Activated T-helper 17 cell treated with anti-CD3 and anti-CD28 coated beads, Interleukin-2, amount 50 U/mL, for 72 hours (primary cell): ENCODE results near the gene COL4A2. TPM values are rescaled to one million over a fixed set of nuclear protein-coding genes. Genes with fewer than 3 reads are reported as not detected.

Experiments used
- ATAC-seq: fragments of 150-1000 bp; cut with Tn5 transposase; replicated peaks from 2 replicates; pipeline ENCODE4 v1.10.0; 2021; ENCODE audit warnings: mild to moderate bottlenecking, moderate library complexity
- H3K27ac Mint-ChIP-seq: one replicate; pipeline ENCODE4 v1.8.0; 2022; ENCODE audit warnings: mixed read lengths
- H3K27me3 Mint-ChIP-seq: one replicate; pipeline ENCODE4 v1.8.0; 2022; ENCODE audit warnings: mixed read lengths
- H3K36me3 Mint-ChIP-seq: one replicate; pipeline ENCODE4 v1.8.0; 2022; ENCODE audit warnings: low read depth, mild to moderate bottlenecking, mixed read lengths
- H3K4me1 Mint-ChIP-seq: one replicate; pipeline ENCODE4 v1.8.0; 2022; ENCODE audit warnings: mixed read lengths
- H3K4me3 Mint-ChIP-seq: one replicate; pipeline ENCODE4 v1.8.0; 2022; ENCODE audit warnings: mild to moderate bottlenecking, mixed read lengths
- H3K9me3 Mint-ChIP-seq: one replicate; pipeline ENCODE4 v1.8.0; 2022; ENCODE audit warnings: mixed read lengths
- total RNA-seq, 2 donors: library from RNA; stranded (reverse); gene quantifications; one replicate each; pipeline ENCODE4 v1.2.3, GENCODE V29; 2022

COL4A2 gene
- total RNA-seq, 2 donors from 2014 or later, result 0.56 TPM; not detected in 1

DNA sequence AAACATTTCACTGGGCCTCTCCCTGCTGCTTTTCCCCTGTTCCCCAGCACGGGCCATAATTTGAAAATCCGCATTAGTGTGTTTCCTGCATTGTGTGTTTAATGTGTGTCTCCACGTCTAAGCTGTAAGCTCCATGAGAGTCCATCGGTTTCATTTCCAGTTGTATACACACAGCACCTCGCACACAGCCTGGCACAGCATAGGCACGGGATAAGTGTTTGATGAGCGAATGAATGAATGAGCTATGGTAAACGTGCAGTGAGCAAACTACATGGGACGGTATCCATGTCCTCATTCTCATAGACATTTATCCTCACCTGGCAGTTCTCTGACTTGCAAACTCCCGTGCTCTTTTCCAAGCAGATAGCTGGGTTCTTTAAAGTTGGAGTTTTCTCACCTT lies 148.4 kb downstream of the COL4A2 start:
- peak; percentile 7 for ATAC-seq
- H3K4me3 Mint-ChIP-seq, result no peak overlapping the region

DNA sequence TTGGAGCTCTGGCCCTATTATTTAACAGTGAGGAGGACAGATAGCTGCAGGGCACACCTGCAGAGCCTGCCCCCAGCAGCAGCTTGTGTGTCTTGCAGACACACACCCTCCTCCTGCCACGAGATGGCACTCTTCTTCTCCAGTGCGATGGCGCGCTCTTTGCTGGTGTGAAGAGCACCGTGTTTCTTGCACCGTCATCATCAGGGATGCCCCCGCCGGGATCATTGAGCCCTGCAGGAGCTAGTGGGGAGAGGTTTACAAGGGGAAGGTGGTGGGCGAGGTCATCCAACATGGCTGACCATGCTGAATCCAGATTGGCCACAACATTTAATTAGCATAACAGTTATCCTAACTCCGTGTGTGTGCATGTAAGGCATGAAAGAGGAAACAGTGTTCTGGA lies 148.9 kb downstream of the COL4A2 start:
- Mint-ChIP-seq H3K9me3 (no peaks in the 10 kb centered on the region), H3K27ac (no peak overlapping the region), H3K27me3 (peaks cover 24% of the 10 kb centered on the region), H3K36me3 (no peaks in the 10 kb centered on the region), H3K4me1 (peaks cover 4% of the 10 kb centered on the region), H3K4me3 (peak overlapping the region; percentile 29)
- ATAC-seq, result peak; percentile 96

More for the DNA sequence above, 148.4 kb downstream of the COL4A2 start:
- Mint-ChIP-seq H3K27me3 (peaks cover 24% of the 10 kb centered on the region), H3K9me3 (no peaks in the 10 kb centered on the region), H3K27ac (no peak overlapping the region), H3K36me3 (no peaks in the 10 kb centered on the region), H3K4me1 (peaks cover 4% of the 10 kb centered on the region)

- Mint-ChIP-seq H3K4me3 (no peak overlapping the region), H3K4me1 (peaks cover 4% of the 10 kb centered on the region), H3K9me3 (no peaks in the 10 kb centered on the region), H3K27ac (no peak overlapping the region), H3K36me3 (no peaks in the 10 kb centered on the region), H3K27me3 (peaks cover 24% of the 10 kb centered on the region)
- no peak for ATAC-seq
Measured at GRCh38 chr13:110456550-110456949, 149.5 kb downstream of the COL4A2 start.

- Mint-ChIP-seq H3K27me3 (peaks cover 24% of the 10 kb centered on the region), H3K27ac (no peak overlapping the region), H3K9me3 (no peaks in the 10 kb centered on the region), H3K4me3 (no peak overlapping the region), H3K4me1 (peaks cover 4% of the 10 kb centered on the region), H3K36me3 (no peaks in the 10 kb centered on the region)
- no peak for ATAC-seq
Measured at GRCh38 chr13:110457361-110457760, 150.3 kb downstream of the COL4A2 start.

DNA sequence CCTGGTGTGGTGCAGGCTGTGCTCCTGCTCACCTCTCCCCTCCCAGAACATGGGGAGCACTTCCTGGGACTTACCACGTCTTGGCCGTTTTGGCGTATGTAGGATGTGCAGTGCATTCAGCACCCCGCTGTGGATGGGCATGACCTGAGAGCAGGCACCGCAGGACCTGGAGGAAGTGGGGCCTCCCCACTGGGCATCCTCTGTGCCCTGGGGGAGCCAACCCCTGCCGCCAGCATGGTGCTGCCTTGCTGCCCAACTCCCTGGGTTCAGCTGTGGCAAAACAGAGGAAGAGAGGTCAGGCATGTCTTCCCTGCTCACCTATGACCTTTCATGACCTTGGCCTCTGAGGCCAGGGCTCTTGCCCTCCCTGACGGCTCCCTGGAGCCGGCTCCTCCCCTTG lies 150.9 kb downstream of the COL4A2 start:
- peaks cover 24% of the 10 kb centered on the region for H3K27me3 Mint-ChIP-seq
- no peak overlapping the region for H3K4me3 Mint-ChIP-seq
- no peak for ATAC-seq
- H3K4me1 Mint-ChIP-seq, result peaks cover 4% of the 10 kb centered on the region
- no peaks in the 10 kb centered on the region for H3K9me3 Mint-ChIP-seq
- no peaks in the 10 kb centered on the region for H3K36me3 Mint-ChIP-seq
- H3K27ac Mint-ChIP-seq, result no peak overlapping the region

GRCh38 chr13:110458594-110459365 lies 151.7 kb downstream of the COL4A2 start:
- peaks cover 24% of the 10 kb centered on the region for H3K27me3 Mint-ChIP-seq
- no peak for ATAC-seq
- peaks cover 4% of the 10 kb centered on the region for H3K4me1 Mint-ChIP-seq
- no peaks in the 10 kb centered on the region for H3K36me3 Mint-ChIP-seq
- no peaks in the 10 kb centered on the region for H3K9me3 Mint-ChIP-seq
- no peak overlapping the region for H3K27ac Mint-ChIP-seq
- H3K4me3 Mint-ChIP-seq, result no peak overlapping the region

DNA sequence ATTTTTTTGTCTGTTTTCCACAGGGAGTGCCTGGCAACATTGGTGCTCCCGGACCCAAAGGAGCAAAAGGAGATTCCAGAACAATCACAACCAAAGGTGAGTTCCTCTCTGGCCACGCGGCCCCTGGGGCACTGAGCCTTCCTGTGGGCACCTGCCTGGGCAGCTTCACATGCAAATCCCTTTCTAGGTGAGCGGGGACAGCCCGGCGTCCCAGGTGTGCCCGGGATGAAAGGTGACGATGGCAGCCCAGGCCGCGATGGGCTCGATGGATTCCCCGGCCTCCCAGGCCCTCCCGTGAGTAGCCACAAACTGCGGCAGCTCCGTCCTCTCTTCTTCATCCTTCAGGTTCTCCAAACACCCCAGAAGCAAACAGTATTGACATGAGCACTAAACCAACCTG lies 155.0 kb downstream of the COL4A2 start:
- Mint-ChIP-seq H3K36me3 (no peaks in the 10 kb centered on the region), H3K4me3 (no peak overlapping the region), H3K9me3 (no peaks in the 10 kb centered on the region), H3K4me1 (no peaks in the 10 kb centered on the region), H3K27ac (no peak overlapping the region), H3K27me3 (peaks cover 11% of the 10 kb centered on the region)
- ATAC-seq, result no peak

GRCh38 chr13:110463156-110463555 lies 156.1 kb downstream of the COL4A2 start:
- no peaks in the 10 kb centered on the region for H3K4me1 Mint-ChIP-seq
- H3K36me3 Mint-ChIP-seq, result no peaks in the 10 kb centered on the region
- H3K4me3 Mint-ChIP-seq, result no peak overlapping the region
- H3K27me3 Mint-ChIP-seq, result peaks cover 6% of the 10 kb centered on the region
- no peak overlapping the region for H3K27ac Mint-ChIP-seq
- no peaks in the 10 kb centered on the region for H3K9me3 Mint-ChIP-seq
- ATAC-seq, result no peak

DNA sequence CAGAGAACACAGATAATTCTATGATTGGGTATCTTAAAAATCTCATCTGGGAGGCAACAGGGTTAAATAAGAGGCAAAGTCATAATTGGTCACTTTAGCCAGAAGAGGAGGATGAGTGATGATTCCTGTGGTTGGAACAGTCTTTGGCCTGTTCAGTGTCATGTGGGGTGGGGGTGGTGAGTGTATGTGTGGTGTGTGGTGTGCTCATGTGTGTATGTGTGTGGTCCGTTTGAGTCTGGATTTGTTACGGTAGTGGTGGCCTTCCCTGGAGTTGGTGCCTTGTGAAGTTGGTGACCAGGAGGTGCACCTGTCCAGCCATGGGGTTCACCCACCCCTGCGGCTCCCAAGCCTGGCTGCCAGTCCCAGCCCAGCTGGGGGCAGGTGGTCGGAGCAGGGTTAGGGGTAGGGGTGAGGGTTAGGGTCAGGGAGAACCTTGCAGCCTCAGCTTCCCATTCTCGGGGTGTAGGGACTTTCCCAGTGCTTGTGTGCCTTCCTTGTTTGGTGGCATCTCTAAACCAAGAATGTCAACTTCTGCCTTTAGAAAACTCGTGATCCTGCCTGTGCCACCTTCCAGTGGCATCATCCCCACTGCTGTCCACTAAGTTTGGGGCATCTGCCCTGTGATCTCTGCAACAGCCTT lies 156.9 kb downstream of the COL4A2 start:
- ATAC-seq, result peak; percentile 29
- H3K27me3 Mint-ChIP-seq, result peaks cover 3% of the 10 kb centered on the region
- no peak overlapping the region for H3K4me3 Mint-ChIP-seq
- H3K36me3 Mint-ChIP-seq, result no peaks in the 10 kb centered on the region
- H3K9me3 Mint-ChIP-seq, result no peaks in the 10 kb centered on the region
- no peak overlapping the region for H3K27ac Mint-ChIP-seq
- H3K4me1 Mint-ChIP-seq, result no peaks in the 10 kb centered on the region

DNA sequence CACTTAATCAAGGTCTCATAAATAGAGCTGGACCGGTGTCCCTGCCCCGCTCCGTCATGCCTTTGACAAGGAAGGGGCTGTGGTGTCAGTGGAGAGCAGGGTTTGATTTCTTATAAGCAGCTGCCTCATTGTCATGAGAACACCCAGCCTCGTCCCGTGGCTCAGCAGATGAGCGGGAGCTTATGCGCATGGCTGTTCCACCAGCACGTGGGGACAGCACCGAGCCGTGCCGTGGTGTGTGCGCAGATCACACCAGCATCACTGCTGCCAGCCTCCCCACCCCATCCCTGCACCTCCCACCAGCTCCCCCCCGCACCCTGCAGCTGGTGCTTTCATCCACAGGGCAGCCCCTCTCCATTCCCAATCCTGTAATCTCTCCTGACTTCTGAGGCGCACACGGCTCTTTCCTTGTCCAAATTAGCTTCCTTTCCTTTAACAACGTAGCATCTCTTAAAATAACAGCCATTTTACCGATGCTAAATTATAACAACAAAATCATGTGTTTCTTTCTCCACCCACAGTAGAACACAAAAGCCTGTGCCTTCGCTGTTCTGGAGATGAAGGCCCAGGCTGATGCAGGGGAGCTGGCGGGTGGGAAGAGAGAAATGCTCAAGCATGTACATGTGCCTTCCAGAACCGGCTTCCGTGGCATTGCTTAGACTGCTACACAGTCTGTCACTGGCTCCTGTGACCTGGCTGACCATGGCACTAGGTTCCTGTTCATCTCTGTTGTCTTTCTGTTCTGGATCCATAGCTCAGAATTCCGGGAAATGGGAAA lies 157.7 kb downstream of the COL4A2 start:
- Mint-ChIP-seq H3K27me3 (peaks cover 3% of the 10 kb centered on the region), H3K27ac (no peak overlapping the region), H3K36me3 (no peaks in the 10 kb centered on the region), H3K4me3 (no peak overlapping the region), H3K9me3 (no peaks in the 10 kb centered on the region), H3K4me1 (no peaks in the 10 kb centered on the region)
- no peak for ATAC-seq

DNA sequence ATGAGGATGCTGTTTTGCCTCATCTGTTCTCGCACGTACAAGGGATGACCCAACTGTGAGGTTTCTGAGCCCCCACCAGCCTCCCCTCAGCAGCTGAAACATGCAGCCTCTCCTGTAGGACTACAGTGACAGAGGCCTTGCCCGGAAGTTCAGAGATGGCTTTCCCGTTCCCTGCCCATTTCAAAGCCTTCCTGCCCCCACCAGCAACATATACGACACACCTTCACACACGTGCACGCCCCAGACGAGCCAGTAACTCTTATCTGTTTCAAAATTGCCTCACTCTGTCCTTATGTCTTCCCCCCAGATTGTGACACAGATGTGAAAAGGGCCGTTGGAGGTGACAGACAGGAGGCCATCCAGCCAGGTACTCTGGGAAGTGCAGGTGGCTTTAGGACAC lies 158.6 kb downstream of the COL4A2 start:
- no peaks in the 10 kb centered on the region for H3K36me3 Mint-ChIP-seq
- H3K27ac Mint-ChIP-seq, result no peak overlapping the region
- H3K27me3 Mint-ChIP-seq, result peaks cover 4% of the 10 kb centered on the region
- ATAC-seq, result no peak
- H3K4me3 Mint-ChIP-seq, result no peak overlapping the region
- no peaks in the 10 kb centered on the region for H3K4me1 Mint-ChIP-seq
- H3K9me3 Mint-ChIP-seq, result no peaks in the 10 kb centered on the region

DNA sequence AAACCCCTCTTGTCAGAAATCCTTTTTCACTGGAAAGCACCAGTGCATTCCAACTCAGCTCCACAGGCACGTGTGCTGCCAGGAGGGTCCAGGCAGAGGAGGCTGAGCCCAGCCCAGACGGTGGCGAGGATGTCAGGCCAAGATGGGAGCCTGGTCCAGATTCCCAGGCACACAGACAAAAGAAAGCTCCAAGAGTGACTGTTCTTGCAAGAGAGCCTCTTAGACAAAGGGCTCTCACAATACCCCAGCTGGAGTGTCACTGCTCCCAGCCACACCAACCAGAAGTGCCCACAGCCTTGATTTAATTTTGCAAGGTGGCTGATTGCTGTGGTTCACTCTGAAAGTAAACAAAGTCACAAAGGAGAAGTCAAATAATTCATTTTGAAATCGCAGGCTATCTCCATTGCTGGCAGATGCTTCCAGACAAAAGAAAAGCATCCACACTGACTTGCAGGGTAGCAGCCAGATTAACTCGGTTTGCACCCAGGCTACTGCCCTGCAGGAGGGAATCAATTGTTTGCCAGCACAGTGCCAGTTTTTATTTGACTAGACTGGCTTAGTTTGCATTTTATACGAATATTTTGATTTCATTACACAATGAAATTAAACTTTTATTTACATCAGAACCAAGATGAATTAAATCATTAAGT lies 159.3 kb downstream of the COL4A2 start:
- H3K9me3 Mint-ChIP-seq, result no peaks in the 10 kb centered on the region
- H3K27me3 Mint-ChIP-seq, result peaks cover 8% of the 10 kb centered on the region
- ATAC-seq, result no peak
- no peak overlapping the region for H3K4me3 Mint-ChIP-seq
- H3K36me3 Mint-ChIP-seq, result no peaks in the 10 kb centered on the region
- no peak overlapping the region for H3K27ac Mint-ChIP-seq
- H3K4me1 Mint-ChIP-seq, result no peaks in the 10 kb centered on the region

GRCh38 chr13:110467516-110468110 lies 160.5 kb downstream of the COL4A2 start:
- no peak for ATAC-seq
- Mint-ChIP-seq H3K27me3 (peaks cover 12% of the 10 kb centered on the region), H3K36me3 (no peaks in the 10 kb centered on the region)

GRCh38 chr13:110468986-110469495 lies 162.0 kb downstream of the COL4A2 start:
- no peaks in the 10 kb centered on the region for H3K9me3 Mint-ChIP-seq
- no peaks in the 10 kb centered on the region for H3K4me1 Mint-ChIP-seq
- ATAC-seq, result no peak
- no peak overlapping the region for H3K27ac Mint-ChIP-seq
- no peak overlapping the region for H3K4me3 Mint-ChIP-seq
- peaks cover 12% of the 10 kb centered on the region for H3K27me3 Mint-ChIP-seq
- no peaks in the 10 kb centered on the region for H3K36me3 Mint-ChIP-seq

More at GRCh38 chr13:110467516-110468110, 160.5 kb downstream of the COL4A2 start:
- Mint-ChIP-seq H3K9me3 (no peaks in the 10 kb centered on the region), H3K4me1 (no peaks in the 10 kb centered on the region), H3K27ac (no peak overlapping the region), H3K4me3 (no peak overlapping the region)
